PC-9 (cell line): ENCODE results near the gene UGT1A5. TPM values are rescaled to one million over a fixed set of nuclear protein-coding genes. Genes with fewer than 3 reads are reported as not detected.

ENCODE experiments used
- BruUV-seq: library from RNA; stranded (reverse); fragments of 400-500 nt; replicated peaks from 2 replicates; lab custom pipeline; 2021; lab: Mats Ljungman, UMichigan
- CTCF ChIA-PET: fragments of 300-600 bp; sonication (Branson Sonifier 250); formaldehyde crosslinking; loops from one replicate; lab custom pipeline; 2022; ENCODE audit warnings: antibody characterized with exemption; lab: Charles Lee
- POLR2A ChIA-PET: fragments of 300-600 bp; sonication (Branson Sonifier 250); formaldehyde crosslinking; loops from one replicate; lab custom pipeline; 2022; ENCODE audit warnings: antibody characterized with exemption; ENCODE audit not compliant: unreplicated experiment; lab: Charles Lee
- DNase-seq, 2 experiments: peaks; one replicate each; pipeline versions ENCODE4 v3.0.0 to v3.0.0-alpha.2; 2015 to 2022; ENCODE audit warnings: mixed read lengths in 1 of 2
- H2AFZ ChIP-seq: fragments of 200-600 bp; sonication (generic); 2 replicates; pipeline ENCODE4 v1.8.1; 2017; ENCODE audit warnings: antibody characterized with exemption
- H3F3A ChIP-seq: fragments of 200-600 bp; sonication (generic); 2 replicates; pipeline ENCODE4 v1.8.1; 2017; ENCODE audit warnings: antibody characterized with exemption, mild to moderate bottlenecking, low read depth; ENCODE audit not compliant: insufficient read depth
- H3K27ac ChIP-seq: fragments of 200-600 bp; sonication (generic); 2 replicates; pipeline ENCODE4 v1.6.1; 2016; ENCODE audit warnings: mixed run types
- H3K27me3 ChIP-seq: fragments of 200-600 bp; sonication (generic); 2 replicates; pipeline ENCODE4 v1.6.1; 2016; ENCODE audit warnings: low read depth, mixed run types; ENCODE audit not compliant: insufficient read depth
- H3K36me3 ChIP-seq: fragments of 200-600 bp; sonication (generic); 2 replicates; pipeline ENCODE4 v1.6.1; 2016; ENCODE audit warnings: low read depth, mixed run types
- H3K4me1 ChIP-seq: fragments of 200-600 bp; sonication (generic); replicated peaks from 2 replicates; pipeline ENCODE4 v1.6.1; 2016; ENCODE audit warnings: mixed run types; ENCODE audit not compliant: insufficient read depth
- H3K4me2 ChIP-seq: fragments of 200-600 bp; sonication (generic); 2 replicates; pipeline ENCODE4 v1.6.1; 2017; ENCODE audit warnings: mixed run types
- H3K4me3 ChIP-seq: fragments of 200-600 bp; sonication (generic); 2 replicates; pipeline ENCODE4 v1.6.1; 2016; ENCODE audit warnings: mixed run types
- H3K79me2 ChIP-seq: fragments of 200-600 bp; sonication (generic); 2 replicates; pipeline ENCODE4 v1.6.1; 2017; ENCODE audit warnings: low read depth, mixed run types
- H3K9me2 ChIP-seq: fragments of 200-600 bp; sonication (generic); 2 replicates; pipeline ENCODE4 v1.8.1; 2017; ENCODE audit warnings: mild to moderate bottlenecking; ENCODE audit not compliant: insufficient read depth
- H3K9me3 ChIP-seq: fragments of 200-600 bp; sonication (generic); 2 replicates; pipeline ENCODE4 v1.8.1; 2016; ENCODE audit warnings: low read depth; ENCODE audit not compliant: insufficient read depth
- H4K20me1 ChIP-seq: fragments of 200-600 bp; sonication (generic); 2 replicates; pipeline ENCODE4 v1.8.1; 2017; ENCODE audit not compliant: insufficient read depth
- EZH2 ChIP-seq: fragments of 200-600 bp; sonication (generic); IDR thresholded peaks from 2 replicates; pipeline ENCODE4 v1.8.0; 2017; ENCODE audit warnings: antibody characterized with exemption, low read depth
- intact Hi-C: fragments of 100-400 bp; cut with micrococcal nuclease; formaldehyde crosslinking; loops from one replicate; pipeline ENCODE4 v1.10.0; 2022; ENCODE audit not compliant: unreplicated experiment
- total RNA-seq: library from RNA; stranded (reverse); gene quantifications from 2 replicates; pipeline ENCODE4 v1.2.3, GENCODE V29; 2021
- TF ChIP-seq, protein P1 (sequence below): fragments of 200-600 bp; sonication (generic); conservative IDR thresholded peaks from 2 replicates; pipeline ENCODE4 v1.6.1; 2017; ENCODE audit warnings: mixed run types, antibody characterized with exemption, mild to moderate bottlenecking, moderate library complexity

Gene UGT1A5
- total RNA-seq, 1 experiment from 2014 or later, result 71.3 TPM

DNA sequence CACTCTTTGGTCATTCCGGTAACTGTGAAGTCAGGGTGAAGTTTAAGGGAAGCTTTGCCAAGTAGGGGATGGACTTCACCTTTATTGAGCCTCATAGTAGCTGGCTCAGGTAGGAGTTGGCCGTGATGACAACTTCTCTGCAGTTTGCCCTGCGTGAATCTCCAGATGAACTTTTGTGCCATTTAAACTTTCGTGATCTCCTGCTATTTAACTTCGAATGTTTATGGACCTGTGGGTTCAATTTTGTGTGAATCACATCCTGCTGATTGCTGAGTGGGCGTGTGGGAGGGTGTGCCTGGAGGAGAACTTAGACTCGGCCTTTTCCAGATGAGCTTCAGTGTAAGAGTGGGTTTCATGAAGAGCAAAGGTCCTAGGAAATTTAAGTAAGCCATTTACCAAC lies 51.6 kb downstream of the UGT1A5 start:
- Histone ChIP-seq H3K9me3 (no peaks in the 10 kb centered on the region), H3K27me3 (no peaks in the 10 kb centered on the region), H2AFZ (no peak overlapping the region), H4K20me1 (peaks cover 80% of the 10 kb centered on the region), H3K4me1 (peaks cover 11% of the 10 kb centered on the region; the same call in 1 of the 2 replicates), H3F3A (peaks cover 76% of the 10 kb centered on the region), H3K36me3 (peaks cover 62% of the 10 kb centered on the region), H3K4me3 (no peak overlapping the region), H3K27ac (no peak overlapping the region), H3K79me2 (peaks cover 72% of the 10 kb centered on the region), H3K4me2 (no peak overlapping the region), H3K9me2 (no peaks in the 10 kb centered on the region)
- intact Hi-C loops, result no loop called here
- BruUV-seq, result no TSS peak
- POLR2A ChIA-PET, result no interaction called here
- CTCF ChIA-PET, result no interaction called here
- TF ChIP-seq EZH2, result no peak
- TF ChIP-seq, protein P1, sequence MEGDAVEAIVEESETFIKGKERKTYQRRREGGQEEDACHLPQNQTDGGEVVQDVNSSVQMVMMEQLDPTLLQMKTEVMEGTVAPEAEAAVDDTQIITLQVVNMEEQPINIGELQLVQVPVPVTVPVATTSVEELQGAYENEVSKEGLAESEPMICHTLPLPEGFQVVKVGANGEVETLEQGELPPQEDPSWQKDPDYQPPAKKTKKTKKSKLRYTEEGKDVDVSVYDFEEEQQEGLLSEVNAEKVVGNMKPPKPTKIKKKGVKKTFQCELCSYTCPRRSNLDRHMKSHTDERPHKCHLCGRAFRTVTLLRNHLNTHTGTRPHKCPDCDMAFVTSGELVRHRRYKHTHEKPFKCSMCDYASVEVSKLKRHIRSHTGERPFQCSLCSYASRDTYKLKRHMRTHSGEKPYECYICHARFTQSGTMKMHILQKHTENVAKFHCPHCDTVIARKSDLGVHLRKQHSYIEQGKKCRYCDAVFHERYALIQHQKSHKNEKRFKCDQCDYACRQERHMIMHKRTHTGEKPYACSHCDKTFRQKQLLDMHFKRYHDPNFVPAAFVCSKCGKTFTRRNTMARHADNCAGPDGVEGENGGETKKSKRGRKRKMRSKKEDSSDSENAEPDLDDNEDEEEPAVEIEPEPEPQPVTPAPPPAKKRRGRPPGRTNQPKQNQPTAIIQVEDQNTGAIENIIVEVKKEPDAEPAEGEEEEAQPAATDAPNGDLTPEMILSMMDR, result no peak
- no peak for DNase-seq

DNA sequence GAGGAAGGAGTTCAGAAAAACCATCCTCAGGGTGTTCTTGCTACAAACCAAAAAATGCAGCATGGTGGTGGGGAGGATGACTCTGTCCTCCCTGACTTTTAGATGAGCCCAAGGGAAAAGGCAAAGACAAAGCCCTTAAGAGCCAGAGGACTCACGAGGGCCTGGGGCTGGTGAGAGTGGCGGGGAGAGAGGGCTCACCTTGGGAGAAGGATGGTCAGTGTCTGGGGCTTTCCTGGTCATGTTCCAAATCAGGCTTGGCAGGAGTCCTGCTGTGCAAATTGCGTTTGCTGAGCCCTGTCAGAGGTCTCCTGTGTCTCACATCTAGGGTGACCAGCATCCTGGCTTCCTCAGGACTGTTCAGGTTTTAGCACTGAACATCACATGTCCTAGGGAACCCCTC lies 52.1 kb downstream of the UGT1A5 start:
- H2AFZ ChIP-seq, result no peak overlapping the region
- ChIA-PET POLR2A (no interaction called here), CTCF (no interaction called here)
- H3K4me1 ChIP-seq, result peaks cover 11% of the 10 kb centered on the region; the same call in 1 of the 2 replicates
- no peaks in the 10 kb centered on the region for H3K27me3 ChIP-seq
- DNase-seq, result no peak
- H3K27ac ChIP-seq, result no peak overlapping the region
- H3K4me3 ChIP-seq, result no peak overlapping the region
- no peak for TF ChIP-seq EZH2
- TF ChIP-seq, protein P1, result no peak
- peaks cover 69% of the 10 kb centered on the region for H3K79me2 ChIP-seq
- H3K9me2 ChIP-seq, result no peaks in the 10 kb centered on the region
- BruUV-seq, result no TSS peak
- peaks cover 78% of the 10 kb centered on the region for H3F3A ChIP-seq
- intact Hi-C loops, result no loop called here
- no peaks in the 10 kb centered on the region for H3K9me3 ChIP-seq
- H3K36me3 ChIP-seq, result peaks cover 67% of the 10 kb centered on the region
- peaks cover 77% of the 10 kb centered on the region for H4K20me1 ChIP-seq
- no peak overlapping the region for H3K4me2 ChIP-seq

DNA sequence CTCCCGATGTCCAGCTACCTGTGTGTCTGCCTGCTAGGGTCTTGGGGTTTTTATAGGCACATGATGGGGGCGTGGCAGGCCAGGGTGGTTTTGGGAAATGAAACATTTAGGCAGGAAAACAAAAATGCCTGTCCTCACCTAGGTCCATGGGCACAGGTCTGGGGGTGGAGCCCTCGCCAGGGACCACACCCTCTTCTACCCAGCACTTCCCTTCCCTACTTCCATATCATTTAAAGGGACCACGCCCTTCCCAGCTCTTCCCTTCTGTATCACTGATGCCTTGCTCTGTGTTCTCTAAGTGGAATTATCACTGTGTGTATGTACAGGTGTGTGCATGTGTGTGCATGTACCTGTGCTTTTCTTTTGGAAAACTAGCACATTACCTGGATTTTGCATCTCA lies 53.7 kb downstream of the UGT1A5 start:
- H3K27ac ChIP-seq, result no peak overlapping the region
- ChIA-PET CTCF (no interaction called here), POLR2A (no interaction called here)
- BruUV-seq, result no TSS peak
- H3F3A ChIP-seq, result peaks cover 80% of the 10 kb centered on the region
- no peak overlapping the region for H2AFZ ChIP-seq
- TF ChIP-seq EZH2, result no peak
- TF ChIP-seq, protein P1, result no peak
- peaks cover 66% of the 10 kb centered on the region for H4K20me1 ChIP-seq
- no peaks in the 10 kb centered on the region for H3K27me3 ChIP-seq
- H3K4me3 ChIP-seq, result no peak overlapping the region
- H3K4me1 ChIP-seq, result peaks cover 11% of the 10 kb centered on the region; the same call in 1 of the 2 replicates
- H3K9me3 ChIP-seq, result no peaks in the 10 kb centered on the region
- H3K36me3 ChIP-seq, result peaks cover 75% of the 10 kb centered on the region
- DNase-seq, result no peak
- H3K79me2 ChIP-seq, result peaks cover 53% of the 10 kb centered on the region
- intact Hi-C loops, result no loop called here
- H3K4me2 ChIP-seq, result no peak overlapping the region
- H3K9me2 ChIP-seq, result no peaks in the 10 kb centered on the region
